ENCODE results near the gene PIGU. TPM values are rescaled to one million over a fixed set of nuclear protein-coding genes. Genes with fewer than 3 reads are reported as not detected.

Gene PIGU
- total and polyA plus RNA-seq, 2 donors (not counting 1 experiment from before 2014, with no cell fraction given): 6.4 to 42.6 TPM

GRCh38 chr20:34569598-34569997 lies 107.3 kb downstream of the PIGU start:
- Histone ChIP-seq H3K9me3 (ENCODE audit: control insufficient read depth, insufficient read depth, low read depth, low read length) (no peaks in the 10 kb centered on the region), H3K36me3 (ENCODE audit: control insufficient read depth, insufficient read depth, low read length) (no peaks in the 10 kb centered on the region), H3K4me3 (replicated peaks in 1 of 4; ENCODE audit: control extremely low read depth in 1 of 4, insufficient read depth in 1 of 4, low read depth in 3 of 4, low read length in 4 of 4) (no peak overlapping the region), H2AFZ (ENCODE audit: low read length) (no peak overlapping the region), H3K4me2 (ENCODE audit: extremely low read depth, insufficient read depth, low read length) (no peak overlapping the region), H3K27me3 (ENCODE audit: control insufficient read depth, insufficient read depth, low read length) (no peaks in the 10 kb centered on the region), H3K4me1 (ENCODE audit: control insufficient read depth, extremely low read depth, insufficient read depth, low read length) (no peaks in the 10 kb centered on the region), H3K9ac (ENCODE audit: insufficient read depth, low read length) (no peak overlapping the region), H3K27ac (ENCODE audit: insufficient read depth, low read length) (no peak overlapping the region), H3K79me2 (ENCODE audit: control insufficient read depth, insufficient read depth, low read length) (no peaks in the 10 kb centered on the region), H4K20me1 (ENCODE audit: control insufficient read depth, extremely low read depth, insufficient read depth, low read length) (no peaks in the 10 kb centered on the region)
- no peak for DNase-seq (ENCODE audit: low read depth in 2 of 2)
- TF ChIP-seq EZH2 (IDR thresholded peaks at IDR 0.05; ENCODE audit: low read length, missing control alignments) (no peak), CTCF (conservative IDR thresholded peaks at IDR 0.05 in 1 of 2, IDR thresholded peaks at IDR 0.05 in 1 of 2; ENCODE audit: low read depth in 1 of 2, low read length in 2 of 2) (no peak)

- DNase-seq (ENCODE audit: low read depth in 2 of 2): no peak
- Histone ChIP-seq H3K27me3 (ENCODE audit: control insufficient read depth, insufficient read depth, low read length) (no peaks in the 10 kb centered on the region), H3K4me2 (ENCODE audit: extremely low read depth, insufficient read depth, low read length) (no peak overlapping the region), H2AFZ (ENCODE audit: low read length) (no peak overlapping the region), H3K79me2 (ENCODE audit: control insufficient read depth, insufficient read depth, low read length) (no peaks in the 10 kb centered on the region), H3K9me3 (ENCODE audit: control insufficient read depth, insufficient read depth, low read depth, low read length) (no peaks in the 10 kb centered on the region), H3K27ac (ENCODE audit: insufficient read depth, low read length) (no peak overlapping the region), H3K4me3 (replicated peaks in 1 of 4; ENCODE audit: control extremely low read depth in 1 of 4, insufficient read depth in 1 of 4, low read depth in 3 of 4, low read length in 4 of 4) (no peak overlapping the region), H4K20me1 (ENCODE audit: control insufficient read depth, extremely low read depth, insufficient read depth, low read length) (no peaks in the 10 kb centered on the region), H3K4me1 (ENCODE audit: control insufficient read depth, extremely low read depth, insufficient read depth, low read length) (no peaks in the 10 kb centered on the region), H3K9ac (ENCODE audit: insufficient read depth, low read length) (no peak overlapping the region), H3K36me3 (ENCODE audit: control insufficient read depth, insufficient read depth, low read length) (no peaks in the 10 kb centered on the region)
- TF ChIP-seq CTCF (conservative IDR thresholded peaks at IDR 0.05 in 1 of 2, IDR thresholded peaks at IDR 0.05 in 1 of 2; ENCODE audit: low read depth in 1 of 2, low read length in 2 of 2) (no peak), EZH2 (IDR thresholded peaks at IDR 0.05; ENCODE audit: low read length, missing control alignments) (no peak)
Observed at GRCh38 chr20:34567892-34568865, 108.7 kb downstream of the PIGU start.

GRCh38 chr20:34566978-34567891 lies 109.7 kb downstream of the PIGU start:
- no peak overlapping the region for H3K4me3 ChIP-seq (replicated peaks in 1 of 4; ENCODE audit: control extremely low read depth in 1 of 4, insufficient read depth in 1 of 4, low read depth in 3 of 4, low read length in 4 of 4)
- H3K27ac ChIP-seq (ENCODE audit: insufficient read depth, low read length): no peak overlapping the region
- H3K27me3 ChIP-seq (ENCODE audit: control insufficient read depth, insufficient read depth, low read length): no peaks in the 10 kb centered on the region
- DNase-seq (ENCODE audit: low read depth in 2 of 2): no peak
- no peak overlapping the region for H3K9ac ChIP-seq (ENCODE audit: insufficient read depth, low read length)
- H3K9me3 ChIP-seq (ENCODE audit: control insufficient read depth, insufficient read depth, low read depth, low read length): no peaks in the 10 kb centered on the region
- H4K20me1 ChIP-seq (ENCODE audit: control insufficient read depth, extremely low read depth, insufficient read depth, low read length): no peaks in the 10 kb centered on the region
- no peaks in the 10 kb centered on the region for H3K4me1 ChIP-seq (ENCODE audit: control insufficient read depth, extremely low read depth, insufficient read depth, low read length)
- no peaks in the 10 kb centered on the region for H3K79me2 ChIP-seq (ENCODE audit: control insufficient read depth, insufficient read depth, low read length)
- no peak overlapping the region for H2AFZ ChIP-seq (ENCODE audit: low read length)
- TF ChIP-seq EZH2 (IDR thresholded peaks at IDR 0.05; ENCODE audit: low read length, missing control alignments): no peak
- H3K36me3 ChIP-seq (ENCODE audit: control insufficient read depth, insufficient read depth, low read length): no peaks in the 10 kb centered on the region
- no peak overlapping the region for H3K4me2 ChIP-seq (ENCODE audit: extremely low read depth, insufficient read depth, low read length)
